GM18517 (cell line): Measurements from ENCODE around the gene ALDH7A1.
"Not testable (repeated sequence)": the region's sequence is repeated elsewhere in the genome, so short reads cannot be mapped to it uniquely, and the experiment has no call there.

Experiments
- ATAC-seq: cut with Tn5 transposase; IDR thresholded peaks from one replicate; pipeline ENCODE4 v1.9.1; 2021; ENCODE audit warnings: mild to moderate bottlenecking, moderate library complexity; ENCODE audit not compliant: unreplicated experiment

The ALDH7A1 gene

GRCh38 chr5:126536874-126537273, 58.1 kb downstream of the ALDH7A1 start:
- no peak for ATAC-seq

DNA sequence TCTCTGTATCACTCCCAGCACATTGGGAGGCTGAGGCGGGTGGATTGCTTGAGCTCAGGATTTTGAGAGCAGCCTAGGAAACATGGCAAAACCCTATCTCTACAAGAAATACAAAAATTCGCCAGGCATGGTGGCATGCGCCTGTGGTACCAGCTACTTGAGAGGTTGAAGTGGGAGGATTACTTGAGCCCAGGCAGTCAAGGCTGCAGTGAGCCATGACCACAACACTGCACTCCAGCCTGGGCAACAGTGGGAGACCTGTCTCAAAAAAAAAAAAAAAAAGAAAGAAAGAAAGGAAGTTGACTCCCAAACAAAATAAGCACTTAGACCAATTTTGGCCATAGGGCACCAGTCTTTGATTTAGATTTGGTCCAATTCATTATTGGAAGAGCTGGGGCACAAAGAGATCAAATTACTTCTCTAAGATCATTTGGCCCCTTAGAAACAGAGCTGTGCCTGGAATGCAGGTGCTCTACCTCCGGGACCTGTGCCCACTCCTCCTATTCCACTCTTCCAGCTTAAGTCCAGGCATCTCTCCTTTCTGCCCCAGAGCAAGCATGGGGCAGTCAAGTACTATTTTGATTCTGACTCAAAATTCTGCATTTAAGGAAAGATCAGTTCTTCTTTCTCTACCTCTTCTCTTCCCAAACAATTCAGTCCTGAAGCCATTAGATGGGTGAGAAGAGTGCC, 59.0 kb downstream of the ALDH7A1 start:
- ATAC-seq: no peak

GRCh38 chr5:126534553-126534952, 60.5 kb downstream of the ALDH7A1 start:
- no peak for ATAC-seq

DNA sequence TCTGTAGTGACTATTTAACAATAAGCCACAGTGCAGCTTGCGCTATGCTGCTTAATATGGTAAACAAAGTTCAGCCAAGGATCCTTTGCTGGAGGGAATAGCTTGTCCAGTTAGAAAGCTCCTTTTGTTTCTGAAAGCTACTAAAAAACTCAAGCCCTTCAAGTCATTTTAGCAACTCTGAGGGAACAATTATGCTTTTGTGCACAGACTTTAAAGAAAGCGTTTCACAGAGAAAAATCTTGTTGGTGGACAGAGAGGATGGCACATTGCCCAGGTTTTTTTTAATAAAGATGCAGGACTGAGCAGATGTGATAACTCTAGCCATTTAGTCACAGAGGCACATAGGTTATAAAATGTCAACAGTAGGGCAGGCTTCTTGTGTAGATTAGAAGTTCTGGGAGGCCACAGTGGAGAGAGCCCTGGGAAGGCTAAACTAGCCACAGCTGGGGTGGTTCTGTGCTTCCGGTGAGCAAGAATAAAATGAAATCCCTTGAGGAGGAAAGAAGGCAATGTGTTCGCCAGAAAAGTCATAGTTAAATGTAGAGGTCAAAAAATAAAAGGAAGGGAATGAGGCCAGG, 63.4 kb downstream of the ALDH7A1 start:
- no peak for ATAC-seq

DNA sequence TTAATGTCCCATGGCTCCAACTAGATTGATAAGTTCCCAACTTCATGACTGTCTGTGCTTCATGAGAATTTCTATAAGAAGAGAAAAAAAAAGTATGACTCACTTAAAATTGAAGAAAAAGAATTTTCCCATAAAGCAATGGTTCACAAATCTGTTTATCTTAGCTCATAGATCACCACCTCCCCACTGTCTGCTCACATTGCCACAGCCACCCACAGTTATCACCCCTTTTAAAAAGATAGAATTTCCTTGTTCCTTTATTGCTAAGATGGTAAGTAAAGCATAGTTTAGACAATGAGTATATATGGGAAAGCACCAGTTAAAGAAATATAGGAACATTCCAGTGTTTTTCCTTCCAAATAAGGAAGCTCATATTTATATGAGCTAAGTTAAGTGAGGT, 67.1 kb downstream of the ALDH7A1 start:
- no peak for ATAC-seq

DNA sequence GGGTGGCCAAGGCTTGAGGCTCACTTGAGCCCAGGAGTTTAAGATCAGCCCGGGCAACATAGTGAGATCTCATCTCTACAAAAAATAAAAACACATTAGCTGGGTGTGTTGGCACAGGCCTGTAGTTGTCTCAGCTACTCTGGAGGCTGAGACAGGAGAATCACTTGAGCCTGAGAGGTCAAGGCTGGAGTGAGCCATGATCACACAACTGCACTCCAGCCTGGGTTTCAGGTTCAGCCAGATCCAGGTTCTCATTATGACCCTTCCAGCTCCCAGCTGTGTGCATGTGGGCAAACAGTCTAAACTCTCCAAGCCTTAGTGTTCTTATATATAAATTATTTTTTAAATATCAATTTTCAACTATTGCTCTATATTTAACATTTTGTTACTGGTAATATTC, 67.9 kb downstream of the ALDH7A1 start:
- ATAC-seq: no peak

DNA sequence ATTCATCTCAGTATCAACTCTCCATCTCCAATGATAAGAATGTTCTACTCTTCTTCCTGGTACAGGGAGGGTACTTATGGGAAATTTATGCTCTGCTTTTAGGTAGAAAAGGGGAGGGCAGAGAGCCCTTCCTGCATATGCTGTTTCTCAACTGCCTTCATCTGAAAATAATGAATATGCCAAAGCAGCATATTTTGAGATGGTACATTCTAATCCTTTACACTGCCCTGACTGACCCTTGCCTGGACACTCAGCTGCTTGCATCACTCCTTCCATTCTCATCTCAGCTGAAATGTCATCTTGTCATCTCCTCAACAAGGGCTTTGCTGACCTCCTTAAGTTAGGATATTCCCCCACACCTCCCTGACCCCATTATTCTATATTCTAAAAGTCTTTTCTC, 68.5 kb downstream of the ALDH7A1 start:
- ATAC-seq: no peak

GRCh38 chr5:126525630-126526245, 69.3 kb downstream of the ALDH7A1 start:
- no peak for ATAC-seq

DNA sequence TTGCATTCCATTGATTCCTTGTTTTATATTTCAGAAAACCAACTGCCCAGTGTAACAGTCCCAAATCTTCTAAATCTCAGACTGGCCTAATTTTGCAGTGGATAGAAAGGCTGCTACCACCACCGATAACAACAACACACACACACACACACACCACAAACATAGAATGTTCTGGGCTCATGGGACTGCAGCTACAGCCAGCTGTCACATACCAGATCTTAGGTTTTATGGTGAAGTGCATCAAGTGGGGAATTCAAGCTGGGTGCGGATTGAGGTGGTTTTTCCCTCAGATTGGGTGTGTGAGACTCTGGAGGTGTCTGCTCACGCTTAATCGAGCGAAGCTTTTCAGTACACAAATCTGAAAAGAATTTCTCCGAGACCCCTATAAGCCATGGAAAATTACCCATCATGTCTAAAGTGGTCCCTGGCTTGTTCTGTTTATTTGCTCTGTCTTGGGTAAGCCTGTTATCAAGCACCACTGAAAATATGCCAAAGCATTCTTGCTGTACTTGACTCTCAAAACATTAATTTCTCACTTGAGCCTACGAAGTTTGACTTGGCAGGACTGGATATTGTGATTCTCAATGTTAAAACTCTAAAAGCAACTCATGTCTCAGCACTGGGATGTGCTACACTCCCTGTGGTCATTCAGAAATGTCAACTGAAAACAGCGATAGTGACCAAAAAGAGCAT, 71.1 kb downstream of the ALDH7A1 start:
- ATAC-seq: no peak

GRCh38 chr5:126521130-126521529, 73.9 kb downstream of the ALDH7A1 start:
- no peak for ATAC-seq

DNA sequence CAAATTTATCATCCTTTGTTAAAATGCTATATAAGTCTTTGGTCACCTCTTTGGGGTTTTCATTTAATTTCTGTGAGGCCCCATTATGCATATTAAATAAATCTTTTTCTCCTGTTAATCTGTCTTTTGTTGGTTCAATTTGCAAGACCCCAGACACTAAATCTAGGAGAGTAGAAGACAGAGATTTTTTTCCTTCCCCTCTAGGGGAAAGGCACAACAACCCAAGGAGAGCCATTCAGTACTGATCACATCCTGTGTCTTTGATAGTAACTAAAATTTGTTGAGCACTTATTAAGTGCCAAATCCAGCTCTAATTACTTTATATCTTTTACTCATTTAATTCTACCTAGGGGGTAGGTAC, 74.4 kb downstream of the ALDH7A1 start:
- ATAC-seq: no peak

GRCh38 chr5:126519637-126520592, 75.1 kb downstream of the ALDH7A1 start:
- no peak for ATAC-seq

GRCh38 chr5:126519223-126519622, 75.8 kb downstream of the ALDH7A1 start:
- not testable (repeated sequence) for ATAC-seq

DNA sequence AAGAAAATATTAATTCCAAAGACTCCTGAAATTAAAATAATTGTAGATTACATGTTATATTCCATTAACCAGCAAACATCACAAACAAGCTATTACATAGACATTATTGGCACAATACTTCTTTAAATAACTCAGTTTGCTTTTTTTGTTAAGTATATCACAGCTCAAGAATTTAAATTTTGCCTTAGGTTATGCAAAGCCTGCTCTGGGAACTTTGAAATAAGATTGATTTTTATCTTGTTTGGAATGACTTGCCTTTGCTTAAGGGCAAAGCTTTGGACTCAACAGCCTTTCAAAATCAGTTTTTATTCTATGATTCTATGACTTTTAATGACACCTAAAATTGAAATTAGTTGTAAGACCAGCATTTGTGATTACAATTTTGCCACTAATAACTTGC, 78.2 kb downstream of the ALDH7A1 start:
- no peak for ATAC-seq

DNA sequence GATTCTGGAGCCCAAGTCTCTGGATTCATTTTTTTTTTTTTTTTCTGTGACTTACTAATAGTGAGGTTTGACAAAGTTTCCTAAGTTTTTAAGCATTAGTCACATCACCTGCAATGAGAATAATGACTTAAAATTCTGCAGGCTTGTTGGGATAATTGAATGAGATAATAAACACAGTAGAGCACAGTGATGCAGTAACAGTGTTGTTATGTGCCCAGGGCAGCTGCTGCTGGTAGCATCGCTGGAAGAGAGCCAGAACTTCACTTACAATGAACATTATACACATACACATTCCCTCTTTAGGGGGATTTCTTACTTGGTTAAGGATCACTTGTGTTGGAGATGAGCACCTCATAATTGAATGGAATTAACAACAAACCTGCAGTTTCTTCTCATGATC, 78.9 kb downstream of the ALDH7A1 start:
- no peak for ATAC-seq

- no peak for ATAC-seq
Measured at GRCh38 chr5:126515337-126515736, 79.7 kb downstream of the ALDH7A1 start.

DNA sequence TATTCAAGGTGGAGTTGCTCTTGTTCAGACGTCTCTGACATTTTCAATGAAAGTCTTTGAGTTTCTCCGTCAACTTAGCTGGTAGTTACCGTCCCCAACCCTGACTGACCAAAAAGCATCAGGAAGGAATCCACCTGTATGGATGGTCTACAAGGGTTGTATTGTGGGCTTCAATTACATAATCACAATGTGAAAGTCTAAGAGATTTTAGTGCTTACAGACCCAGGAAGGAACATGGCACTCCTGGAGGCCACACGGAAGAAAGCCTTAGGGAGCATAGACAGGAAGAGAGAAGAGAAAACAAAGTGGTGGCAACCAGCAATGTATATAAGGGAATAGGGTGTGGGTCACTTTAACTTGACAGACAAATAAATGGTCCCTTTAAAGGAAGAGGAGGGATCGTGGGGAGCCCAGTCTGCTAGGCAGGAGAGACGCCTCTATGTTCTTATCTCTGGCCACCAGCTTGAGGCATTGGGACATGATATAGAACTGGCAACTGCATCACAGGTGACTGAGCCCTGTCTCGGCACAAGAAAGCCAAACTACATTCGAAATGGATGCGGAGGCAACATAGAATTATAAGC, 80.4 kb downstream of the ALDH7A1 start:
- ATAC-seq: no peak

GRCh38 chr5:126514131-126514557, 80.9 kb downstream of the ALDH7A1 start:
- no peak for ATAC-seq

- ATAC-seq: no peak
Measured at GRCh38 chr5:126513703-126514102, 81.3 kb downstream of the ALDH7A1 start.

DNA sequence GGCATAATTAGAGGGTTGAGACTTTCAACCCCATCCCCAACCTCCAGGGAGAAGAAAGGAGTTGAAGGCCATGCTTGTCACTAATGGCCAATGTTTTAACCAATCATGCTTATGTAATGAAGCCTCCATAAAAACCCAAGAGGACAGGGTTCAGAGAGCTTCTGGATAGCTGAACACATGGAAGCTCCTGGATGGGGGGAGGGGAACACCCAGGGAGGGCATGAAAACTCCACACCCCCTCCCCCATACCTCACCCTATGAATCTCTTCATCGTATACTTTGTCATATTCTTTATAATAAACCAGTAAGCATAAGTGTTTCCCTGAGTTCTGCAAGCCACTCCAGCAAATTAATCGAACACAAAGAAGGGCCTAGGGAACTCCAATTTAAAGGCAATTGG, 81.7 kb downstream of the ALDH7A1 start:
- no peak for ATAC-seq
